Activated B cell treated with CpG ODN at 0.5 μM for 24 hours (primary cell): ENCODE data around the gene DDX41. TPM values are rescaled to one million over a fixed set of nuclear protein-coding genes. Genes with fewer than 3 reads are reported as not detected.

Experiments
- ATAC-seq: fragments of 200-7000 bp; cut with Tn5 transposase; one replicate; pipeline ENCODE4 v1.10.0; 2021; ENCODE audit warnings: low read depth, mild to moderate bottlenecking, moderate library complexity
- CTCF ChIA-PET: fragments of 350-600 bp; sonication (Branson Sonifier 250); formaldehyde crosslinking; loops from one replicate; lab custom pipeline; 2021; ENCODE audit warnings: antibody characterized with exemption; lab: Charles Lee
- POLR2A ChIA-PET: fragments of 350-600 bp; sonication (Branson Sonifier 250); formaldehyde crosslinking; loops from one replicate; lab custom pipeline; 2021; ENCODE audit warnings: antibody characterized with exemption; lab: Charles Lee
- DNase-seq: peaks from one replicate; pipeline ENCODE4 v3.0.0; 2022
- H3K27ac Mint-ChIP-seq: one replicate; pipeline ENCODE4 v1.8.0; 2020; ENCODE audit warnings: mixed read lengths
- H3K27me3 Mint-ChIP-seq: one replicate; pipeline ENCODE4 v1.8.0; 2021; ENCODE audit warnings: mixed read lengths
- H3K36me3 Mint-ChIP-seq: one replicate; pipeline ENCODE4 v1.8.0; 2021; ENCODE audit warnings: low read depth, mixed read lengths
- H3K4me1 Mint-ChIP-seq: one replicate; pipeline ENCODE4 v1.8.0; 2021; ENCODE audit warnings: mixed read lengths
- H3K4me3 Mint-ChIP-seq: one replicate; pipeline ENCODE4 v1.8.0; 2020; ENCODE audit warnings: mild to moderate bottlenecking, mixed read lengths
- H3K9me3 Mint-ChIP-seq: one replicate; pipeline ENCODE4 v1.8.0; 2020; ENCODE audit warnings: mixed read lengths
- CTCF ChIP-seq: fragments of 200-600 bp; IDR thresholded peaks from one replicate; pipeline ENCODE4 v1.8.0; 2022; ENCODE audit warnings: antibody characterized with exemption, mild to moderate bottlenecking
- intact Hi-C: fragments of 100-400 bp; cut with micrococcal nuclease; formaldehyde crosslinking; loops from one replicate; pipeline ENCODE4 v1.15.1; 2024
- total RNA-seq: library from RNA; stranded (reverse); gene quantifications from 2 replicates; pipeline ENCODE4 v1.2.3, GENCODE V29; 2022

Gene DDX41
- total RNA-seq, 1 donor from 2014 or later: 144 TPM

GRCh38 chr5:177496727-177497291, 20.0 kb downstream of the DDX41 start:
- Mint-ChIP-seq H3K27me3 (peaks cover 2% of the 10 kb centered on the region), H3K4me1 (peaks cover 72% of the 10 kb centered on the region), H3K27ac (no peak overlapping the region), H3K36me3 (no peaks in the 10 kb centered on the region), H3K9me3 (no peaks in the 10 kb centered on the region), H3K4me3 (peak overlapping the region; percentile 66)
- ATAC-seq (no peak), DNase-seq (no peak)
- ChIA-PET POLR2A (interaction anchor here (0.5 to 7.7 kb wide), 9 partner anchors 12 to 950 kb away, joined by 3 to 96 read pairs (median 4); partner anchors contain the start of genes DOK3 and LMAN2), CTCF (interaction anchor here (0.7 to 1.9 kb wide), 6 partner anchors 12 to 188 kb away, joined by 5 to 11 read pairs (median 8); partner anchors contain the start of gene DOK3)
- intact Hi-C loops: loop anchor here (1.0 to 2.0 kb wide), 8 partner anchors 11 to 186 kb away; partner anchors contain the start of genes DDX41, FAM193B, GRK6 and MXD3
- TF ChIP-seq CTCF: no peak

- POLR2A ChIA-PET: interaction anchor here (0.6 to 7.7 kb wide), 3 partner anchors 13 to 160 kb away, joined by 6 to 96 read pairs (median 22); partner anchors contain the start of gene DOK3
- ATAC-seq: no peak
- Mint-ChIP-seq H3K27me3 (peaks cover 2% of the 10 kb centered on the region), H3K9me3 (no peaks in the 10 kb centered on the region), H3K27ac (no peak overlapping the region), H3K36me3 (peaks cover under 1% of the 10 kb centered on the region), H3K4me1 (peaks cover 66% of the 10 kb centered on the region), H3K4me3 (peak overlapping the region; percentile 66)
- DNase-seq: no peak
- intact Hi-C loops: loop anchor here (2.0 kb wide), 2 partner anchors 17 to 21 kb away; partner anchors contain the start of gene DDX41
- CTCF ChIA-PET: interaction anchor here (1.2 to 1.6 kb wide), 2 partner anchors 41 to 106 kb away, joined by 4 read pairs; no protein-coding TSS in a partner anchor
- no peak for TF ChIP-seq CTCF
These were observed 20.6 kb downstream of the DDX41 start for GRCh38 chr5:177496070-177496726.

GRCh38 chr5:177495243-177496060, 21.3 kb downstream of the DDX41 start:
- H3K9me3 Mint-ChIP-seq: no peaks in the 10 kb centered on the region
- peaks cover 59% of the 10 kb centered on the region for H3K4me1 Mint-ChIP-seq
- peaks cover 3% of the 10 kb centered on the region for H3K36me3 Mint-ChIP-seq
- intact Hi-C loops: loop anchor here (2.0 kb wide), 2 partner anchors 17 to 21 kb away; partner anchors contain the start of gene DDX41
- peaks cover 2% of the 10 kb centered on the region for H3K27me3 Mint-ChIP-seq
- ChIA-PET CTCF (interaction anchor here (1.0 to 1.8 kb wide), 5 partner anchors 14 to 106 kb away, joined by 3 to 8 read pairs (median 4); partner anchors contain the start of gene DOK3), POLR2A (interaction anchor here (0.5 to 7.7 kb wide), 3 partner anchors 13 to 620 kb away, joined by 11 to 96 read pairs (median 22); partner anchors contain the start of gene DOK3)
- ATAC-seq (no peak), DNase-seq (no peak)
- no peak for TF ChIP-seq CTCF
- H3K4me3 Mint-ChIP-seq: no peak overlapping the region
- H3K27ac Mint-ChIP-seq: no peak overlapping the region

- ChIA-PET POLR2A (interaction anchor here (1.2 to 7.7 kb wide), 2 partner anchors 14 to 97 kb away, joined by 3 to 96 read pairs; partner anchors contain the start of genes DOK3 and TMED9), CTCF (interaction anchor here (1.0 to 1.8 kb wide), 5 partner anchors 15 to 105 kb away, joined by 3 to 8 read pairs (median 4); partner anchors contain the start of gene DOK3)
- DNase-seq (peak; percentile 44), ATAC-seq (peak; percentile 56)
- Mint-ChIP-seq H3K9me3 (no peaks in the 10 kb centered on the region), H3K36me3 (peaks cover 6% of the 10 kb centered on the region), H3K27ac (peak overlapping the region; percentile 77), H3K27me3 (peaks cover 2% of the 10 kb centered on the region), H3K4me1 (peaks cover 54% of the 10 kb centered on the region), H3K4me3 (peak overlapping the region; percentile 28)
- intact Hi-C loops: no loop called here
- TF ChIP-seq CTCF: no peak
These were observed 22.2 kb downstream of the DDX41 start for GRCh38 chr5:177494346-177495195.
